K562 (cell line): ENCODE results near the gene ABCA3. TPM values are rescaled to one million over a fixed set of nuclear protein-coding genes. Genes with fewer than 3 reads are reported as not detected.

Source experiments
- GMEB1 ChIP-seq: fragments of 250-450 bp; sonication (Bioruptor Pico); IDR thresholded peaks from 2 replicates; pipeline ENCODE4 v1.4.0; 2020; ENCODE audit warnings: mild to moderate bottlenecking
- PBX2 ChIP-seq, 2 experiments: IDR thresholded peaks in 1 of 2; conservative IDR thresholded peaks in 1 of 2; 2 replicates each; pipeline ENCODE4 v1.6.1; 2016; ENCODE audit warnings: low read depth in 2 of 2, mild to moderate bottlenecking in 1 of 2, missing compliant biosample characterization in 1 of 2, missing genetic modification characterization in 1 of 2, moderate library complexity in 1 of 2
- RAD51 ChIP-seq: fragments of 450-650 bp; IDR thresholded peaks from 2 replicates; pipeline ENCODE4 v1.7.1; 2016; ENCODE audit warnings: low read depth, mild to moderate bottlenecking, borderline replicate concordance
- RREB1 ChIP-seq: fragments of 250-450 bp; sonication (Bioruptor Pico); IDR thresholded peaks from 2 replicates; pipeline ENCODE4 v1.4.0; 2020
- TCF3 ChIP-seq: sonication (generic); formaldehyde crosslinking; IDR thresholded peaks from 2 replicates; pipeline ENCODE4 v1.4.0; 2020; ENCODE audit warnings: mild to moderate bottlenecking, missing genetic modification reagents
- YY1 ChIP-seq, 3 experiments: IDR thresholded peaks; 2 replicates each; pipeline ENCODE4 v1.6.1; 2011; ENCODE audit warnings: low read length in 2 of 3, mild to moderate bottlenecking in 2 of 3, moderate library complexity in 2 of 3, borderline replicate concordance in 1 of 3, control low read depth in 1 of 3, low read depth in 1 of 3; ENCODE audit not compliant: insufficient read depth in 3 of 3, insufficient replicate concordance in 2 of 3, control insufficient read depth in 1 of 3, insufficient read length in 1 of 3; ENCODE audit errors: extremely low read depth in 1 of 3
- polyA plus RNA-seq, 8 experiments: library from polyadenylated mRNA; depleted of rRNA in 4 of 8; stranded (reverse) in 5 of 8; unstranded in 3 of 8; fragments of >200 nt; fragmentation: Nextera tagmentation in 2 of 8; fragmentation: Illumina TruSeq in 1 of 8; extraction: Ambion mirVana in 2 of 8; extraction: Trizol in 1 of 8; gene quantifications; 2 replicates each; pipeline versions ENCODE4 v1.2.1 to v1.2.3, GENCODE V29; 2011 to 2014; ENCODE audit warnings: inconsistent platforms in 1 of 8, missing spikeins in 1 of 8
- total RNA-seq, 7 experiments: library from RNA; depleted of rRNA in 6 of 7; stranded (reverse); fragments of >200 nt in 6 of 7; fragmentation: Illumina TruSeq in 2 of 7; extraction: Trizol in 2 of 7; gene quantifications; 2 replicates each; pipeline versions ENCODE4 v1.2.1 to v1.2.3, GENCODE V29; 2011 to 2021; ENCODE audit warnings: low replicate concordance in 1 of 7

The ABCA3 gene
- total and polyA plus RNA-seq, 9 of the 15 experiments (the other 6 are each of a cell fraction or from before 2014, with no cell fraction given), result 0.66 to 23.7 (median 6.9) TPM

- TF ChIP-seq RREB1, result no peak
- no peak for TF ChIP-seq PBX2 (CRISPR knock-in tag; IDR thresholded peaks at IDR 0.05; ENCODE audit: low read depth)
- no peak for TF ChIP-seq PBX2 (tag; conservative IDR thresholded peaks at IDR 0.05; ENCODE audit: low read depth)
- TF ChIP-seq YY1 (IDR thresholded peaks at IDR 0.05; ENCODE audit: borderline replicate concordance in 1 of 3, control insufficient read depth in 1 of 3, extremely low read depth in 1 of 3, insufficient read depth in 3 of 3, insufficient read length in 1 of 3, insufficient replicate concordance in 2 of 3, low read depth in 1 of 3, low read length in 2 of 3), result no peak
- TF ChIP-seq GMEB1 (CRISPR knock-in tag), result no peak
- TF ChIP-seq RAD51, result no peak
- TF ChIP-seq TCF3 (CRISPR knock-in tag), result no peak
These were observed 40.7 kb downstream of the ABCA3 start (continued) for GRCh38 chr16:2299915-2300192.
